Retinal pigment epithelial cell (primary cell): ENCODE data around the gene POU5F1.
"Not testable (repeated sequence)": the region's sequence is repeated elsewhere in the genome, so short reads cannot be mapped to it uniquely, and the experiment has no call there.

Experiments used
- DNase-seq: peaks from one replicate; pipeline ENCODE4 v3.0.0-alpha.2; 2010; ENCODE audit warnings: low read depth
- H3K4me3 ChIP-seq: 2 replicates; pipeline ENCODE4 v1.5.1; 2011; ENCODE audit warnings: mild to moderate bottlenecking, low read length, control low read depth, moderate library complexity
- CTCF ChIP-seq: conservative IDR thresholded peaks from 2 replicates; pipeline ENCODE4 v1.5.1; 2011; ENCODE audit warnings: low read depth, low read length, control low read depth, inconsistent platforms

POU5F1 gene

GRCh38 chr6:31165986-31166385, 4.5 kb downstream of the POU5F1 start:
- TF ChIP-seq CTCF = no peak
- H3K4me3 ChIP-seq = no peak overlapping the region
- DNase-seq = no peak

DNA sequence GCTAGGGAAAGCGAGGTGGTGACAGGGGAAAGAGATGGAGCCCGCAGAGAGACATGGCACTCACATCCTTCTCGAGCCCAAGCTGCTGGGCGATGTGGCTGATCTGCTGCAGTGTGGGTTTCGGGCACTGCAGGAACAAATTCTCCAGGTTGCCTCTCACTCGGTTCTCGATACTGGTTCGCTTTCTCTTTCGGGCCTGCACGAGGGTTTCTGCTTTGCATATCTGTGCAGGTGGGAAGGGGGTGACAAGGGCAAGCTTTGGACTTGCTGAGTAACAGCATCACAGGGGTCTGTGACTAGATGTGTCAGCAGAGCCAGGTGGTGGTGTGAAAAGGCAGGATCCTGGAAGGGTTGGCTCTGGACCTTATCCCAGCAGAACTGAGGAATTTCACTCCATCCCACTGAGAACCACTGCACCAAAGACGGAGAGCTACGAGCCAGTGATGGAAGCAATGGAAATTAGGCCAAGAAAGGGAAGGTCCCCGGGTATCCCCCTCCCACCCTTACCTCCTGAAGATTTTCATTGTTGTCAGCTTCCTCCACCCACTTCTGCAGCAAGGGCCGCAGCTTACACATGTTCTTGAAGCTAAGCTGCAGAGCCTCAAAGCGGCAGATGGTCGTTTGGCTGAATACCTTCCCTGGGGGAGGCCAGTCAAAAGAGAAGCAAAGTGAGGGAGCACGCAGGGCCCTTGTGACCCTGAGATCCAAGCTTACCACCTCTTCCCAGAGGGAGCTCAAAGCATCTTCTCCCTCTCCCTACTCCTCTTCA, 5.2 kb downstream of the POU5F1 start:
- not testable (repeated sequence) for DNase-seq, H3K4me3 ChIP-seq

GRCh38 chr6:31164475-31165063, 5.9 kb downstream of the POU5F1 start:
- not testable (repeated sequence) for DNase-seq, H3K4me3 ChIP-seq

DNA sequence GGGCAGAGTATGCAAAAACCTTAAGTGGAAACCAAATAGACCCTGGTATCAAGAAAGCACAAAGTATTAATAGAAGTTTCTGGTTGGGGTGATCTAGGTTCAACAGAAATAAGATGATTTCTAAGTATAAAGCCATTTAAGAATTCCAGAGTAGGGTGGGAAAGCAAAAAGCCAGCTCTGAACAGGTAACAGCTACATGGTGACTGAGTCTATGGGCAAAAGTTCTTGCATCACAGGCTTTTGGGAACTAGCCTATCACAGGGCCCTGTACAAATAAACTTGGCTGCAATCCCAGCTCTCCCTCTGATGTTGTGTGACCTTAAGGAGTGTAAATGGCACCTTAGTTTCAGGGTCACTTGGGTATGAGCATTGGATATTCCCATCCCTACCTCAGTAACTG, 6.6 kb downstream of the POU5F1 start:
- no peak for TF ChIP-seq CTCF
- no peak for DNase-seq
- no peak overlapping the region for H3K4me3 ChIP-seq

- DNase-seq = no peak
- no peak overlapping the region for H3K4me3 ChIP-seq
- no peak for TF ChIP-seq CTCF
These were observed 7.9 kb downstream of the POU5F1 start for GRCh38 chr6:31162463-31163165.

- TF ChIP-seq CTCF = no peak
- no peak for DNase-seq
- H3K4me3 ChIP-seq = no peak overlapping the region
These were observed 9.0 kb downstream of the POU5F1 start for GRCh38 chr6:31161216-31162126.

- peak; percentile 13 for TF ChIP-seq CTCF
- H3K4me3 ChIP-seq = peak overlapping the region; percentile 81
- DNase-seq = no peak
These were observed 11.3 kb downstream of the POU5F1 start for GRCh38 chr6:31158863-31159855.
